Measurements from ENCODE around the gene TEX19.

GRCh38 chr17:82309656-82310570 lies 49.1 kb upstream of the TEX19 start:
- TF ChIP-seq ZFP30 (CRISPR knock-in tag; IDR thresholded peaks at IDR 0.05) (no peak), ARNTL (CRISPR knock-in tag; IDR thresholded peaks at IDR 0.05; ENCODE audit: borderline replicate concordance, low read depth) (no peak), POU6F1 (CRISPR knock-in tag; IDR thresholded peaks at IDR 0.05; ENCODE audit: borderline replicate concordance, low read depth) (no peak)

Measured in SK-N-SH treated with all-trans-retinoic acid at 6 μM for 48 hours (cell line).